Right atrium auricular region (tissue), 2 donors: ENCODE data around the gene KEAP1. TPM values are rescaled to one million over a fixed set of nuclear protein-coding genes. Genes with fewer than 3 reads are reported as not detected.
"Not testable (repeated sequence)": the region's sequence is repeated elsewhere in the genome, so short reads cannot be mapped to it uniquely, and the experiment has no call there.

Experiments used
- DNase-seq: peaks from one replicate; pipeline ENCODE4 v3.0.0-alpha.2; 2019; ENCODE audit warnings: low spot score
- H3K27ac ChIP-seq, 2 donors: fragments of 200-600 bp; sonication (generic); 1 replicate in 1 of 2; 2 replicates in 1 of 2; pipeline ENCODE4 v1.5.1; 2016 to 2019
- H3K27me3 ChIP-seq, 2 donors: fragments of 200-600 bp; sonication (generic); one replicate each; pipeline versions ENCODE4 v1.5.1 to v1.6.0; 2017 to 2019
- H3K36me3 ChIP-seq: fragments of 200-600 bp; sonication (generic); one replicate; pipeline ENCODE4 v1.5.1; 2016
- H3K4me1 ChIP-seq, 2 donors: fragments of 200-600 bp; sonication (generic); one replicate each; pipeline versions ENCODE4 v1.5.1 to v1.6.0; 2017 to 2019
- H3K4me3 ChIP-seq, 2 donors: fragments of 200-600 bp; sonication (generic); 1 replicate in 1 of 2; 2 replicates in 1 of 2; pipeline ENCODE4 v1.5.1; 2017 to 2019; ENCODE audit warnings: mild to moderate bottlenecking in 1 of 2, moderate library complexity in 1 of 2
- H3K9me3 ChIP-seq, 2 donors: fragments of 200-600 bp; sonication (generic); one replicate each; pipeline ENCODE4 v1.5.1; 2019
- total RNA-seq, 2 donors: library from RNA; depleted of rRNA; stranded (reverse); fragments of >200 nt; gene quantifications; one replicate each; pipeline ENCODE4 v1.1.0, GENCODE V29; 2016
- TF ChIP-seq, protein P1 (sequence below), 2 donors: fragments of 200-600 bp; sonication (generic); IDR thresholded peaks; one replicate each; pipeline ENCODE4 v1.5.1; 2019; ENCODE audit warnings: antibody characterized with exemption in 2 of 2

Gene KEAP1
- total RNA-seq, 2 donors from 2014 or later, result 52.1 to 64.9 TPM

DNA sequence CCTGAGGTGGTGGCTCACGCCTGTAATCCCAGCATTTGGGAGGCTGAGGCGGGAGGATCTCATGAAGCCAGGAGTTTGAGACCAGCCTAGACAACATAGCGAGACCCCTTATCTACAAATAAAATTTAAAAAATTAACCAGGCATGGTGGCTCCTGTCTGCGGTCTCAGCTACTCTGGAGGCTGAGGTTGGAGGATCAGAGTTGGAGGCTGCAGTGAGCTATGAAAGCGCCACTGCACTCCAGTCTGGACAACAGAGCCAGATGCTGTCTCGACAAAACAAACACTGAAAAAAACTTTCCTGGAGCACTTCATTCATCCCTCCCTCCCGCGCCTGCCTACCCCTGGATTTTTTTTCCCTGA lies 39.9 kb upstream of the KEAP1 start:
- no peak for DNase-seq
- H3K36me3 ChIP-seq, result peaks cover 11% of the 10 kb centered on the region
- no peaks in the 10 kb centered on the region for H3K9me3 ChIP-seq
- H3K4me1 ChIP-seq, result peaks cover 0 to 25% of the 10 kb centered on the region in 2 donors
- TF ChIP-seq, protein P1, sequence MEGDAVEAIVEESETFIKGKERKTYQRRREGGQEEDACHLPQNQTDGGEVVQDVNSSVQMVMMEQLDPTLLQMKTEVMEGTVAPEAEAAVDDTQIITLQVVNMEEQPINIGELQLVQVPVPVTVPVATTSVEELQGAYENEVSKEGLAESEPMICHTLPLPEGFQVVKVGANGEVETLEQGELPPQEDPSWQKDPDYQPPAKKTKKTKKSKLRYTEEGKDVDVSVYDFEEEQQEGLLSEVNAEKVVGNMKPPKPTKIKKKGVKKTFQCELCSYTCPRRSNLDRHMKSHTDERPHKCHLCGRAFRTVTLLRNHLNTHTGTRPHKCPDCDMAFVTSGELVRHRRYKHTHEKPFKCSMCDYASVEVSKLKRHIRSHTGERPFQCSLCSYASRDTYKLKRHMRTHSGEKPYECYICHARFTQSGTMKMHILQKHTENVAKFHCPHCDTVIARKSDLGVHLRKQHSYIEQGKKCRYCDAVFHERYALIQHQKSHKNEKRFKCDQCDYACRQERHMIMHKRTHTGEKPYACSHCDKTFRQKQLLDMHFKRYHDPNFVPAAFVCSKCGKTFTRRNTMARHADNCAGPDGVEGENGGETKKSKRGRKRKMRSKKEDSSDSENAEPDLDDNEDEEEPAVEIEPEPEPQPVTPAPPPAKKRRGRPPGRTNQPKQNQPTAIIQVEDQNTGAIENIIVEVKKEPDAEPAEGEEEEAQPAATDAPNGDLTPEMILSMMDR (IDR thresholded peaks at IDR 0.05), result no peak
- H3K27ac ChIP-seq, result peak overlapping the region in 1 of 2 donors; percentile 94
- no peaks in the 10 kb centered on the region for H3K27me3 ChIP-seq
- H3K4me3 ChIP-seq, result peak overlapping the region in 1 of 2 donors; percentile 100

DNA sequence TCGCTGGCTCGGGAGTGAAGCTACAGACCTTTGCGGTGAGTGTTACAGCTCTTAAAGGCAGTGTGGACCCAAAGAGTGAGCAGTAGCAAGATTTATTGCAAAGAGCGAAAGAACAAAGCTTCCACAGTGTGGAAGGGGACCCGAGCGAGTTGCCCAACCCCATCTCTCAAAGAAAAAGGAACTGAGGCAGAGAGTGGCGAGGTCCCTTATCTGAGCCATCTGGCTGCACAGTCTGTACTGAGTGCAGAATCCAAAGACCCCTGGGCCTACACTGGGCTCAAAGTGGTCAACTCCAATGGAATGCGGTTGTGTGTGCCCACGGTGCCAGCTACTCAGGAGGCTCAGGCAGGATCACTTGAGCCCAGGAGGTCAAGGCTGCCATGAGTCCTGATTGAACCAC lies 35.9 kb upstream of the KEAP1 start:
- H3K27ac ChIP-seq, DNase-seq, H3K36me3 ChIP-seq, H3K27me3 ChIP-seq, H3K9me3 ChIP-seq, H3K4me3 ChIP-seq, H3K4me1 ChIP-seq: not testable (repeated sequence)

DNA sequence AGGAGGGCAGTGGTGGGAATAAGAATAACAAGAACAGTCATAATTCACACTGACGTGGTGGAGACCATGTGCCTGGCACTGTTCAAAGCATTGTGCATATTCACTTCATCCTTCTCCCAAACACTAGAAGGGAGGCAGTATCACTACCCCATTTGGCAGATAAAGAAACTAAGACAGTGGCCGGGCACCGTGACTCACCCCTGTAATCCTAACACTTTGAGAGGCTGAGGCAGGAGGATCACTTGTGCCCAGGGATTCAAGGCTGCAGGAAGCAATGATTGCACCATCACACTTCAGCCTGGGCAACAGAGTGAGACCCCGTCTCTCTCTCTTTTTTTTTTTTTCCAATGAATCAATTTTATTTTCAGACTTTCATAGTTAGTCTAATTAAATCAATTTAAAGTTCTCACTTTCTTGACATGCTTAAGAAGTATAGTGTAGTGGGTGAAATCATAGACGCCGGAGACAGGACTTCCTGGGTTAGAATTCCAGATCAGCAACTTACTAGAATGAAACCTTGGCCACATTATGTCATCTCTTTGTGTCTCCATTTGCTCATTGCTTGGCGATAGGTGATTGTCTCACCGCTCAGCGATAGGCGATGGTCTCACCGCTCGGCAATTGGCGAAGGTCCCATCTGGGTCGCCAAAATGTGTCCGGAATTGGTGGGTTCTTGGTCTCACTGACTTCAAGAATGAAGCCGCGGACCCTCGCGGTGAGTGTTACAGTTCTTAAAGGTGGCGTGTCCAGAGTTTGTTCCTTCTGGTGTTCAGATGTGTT lies 35.2 kb upstream of the KEAP1 start:
- no peaks in the 10 kb centered on the region for H3K9me3 ChIP-seq
- no peaks in the 10 kb centered on the region for H3K27me3 ChIP-seq
- H3K4me3 ChIP-seq, result no peak overlapping the region
- no peak overlapping the region for H3K27ac ChIP-seq
- no peaks in the 10 kb centered on the region for H3K36me3 ChIP-seq
- peaks cover 0 to 4% of the 10 kb centered on the region in 2 donors for H3K4me1 ChIP-seq
- TF ChIP-seq, protein P1 (IDR thresholded peaks at IDR 0.05), result no peak
- DNase-seq, result no peak

DNA sequence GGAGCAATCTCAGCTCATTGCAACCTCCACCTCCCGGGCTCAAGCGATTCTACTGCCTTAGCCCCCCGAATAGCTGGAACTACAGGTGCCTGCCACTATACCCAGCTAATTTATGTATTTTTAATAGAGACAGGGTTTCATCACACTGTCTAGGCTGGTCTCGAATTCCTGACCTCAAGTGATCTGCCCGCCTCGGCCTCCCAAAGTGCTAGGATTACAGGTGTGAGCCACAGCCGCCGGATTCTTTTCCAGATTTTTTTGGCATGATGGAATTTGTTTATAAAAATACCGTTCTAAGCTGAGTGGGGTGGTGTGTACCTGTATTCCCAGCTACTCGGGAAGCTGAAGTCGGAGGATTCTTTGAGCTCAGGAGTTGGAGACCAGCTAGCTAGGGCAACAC lies 34.5 kb upstream of the KEAP1 start:
- H3K4me1 ChIP-seq, result no peaks in the 10 kb centered on the region
- no peak overlapping the region for H3K4me3 ChIP-seq
- no peaks in the 10 kb centered on the region for H3K27me3 ChIP-seq
- H3K9me3 ChIP-seq, result no peaks in the 10 kb centered on the region
- TF ChIP-seq, protein P1 (IDR thresholded peaks at IDR 0.05), result no peak
- no peak for DNase-seq
- H3K27ac ChIP-seq, result no peak overlapping the region
- H3K36me3 ChIP-seq, result no peaks in the 10 kb centered on the region

DNA sequence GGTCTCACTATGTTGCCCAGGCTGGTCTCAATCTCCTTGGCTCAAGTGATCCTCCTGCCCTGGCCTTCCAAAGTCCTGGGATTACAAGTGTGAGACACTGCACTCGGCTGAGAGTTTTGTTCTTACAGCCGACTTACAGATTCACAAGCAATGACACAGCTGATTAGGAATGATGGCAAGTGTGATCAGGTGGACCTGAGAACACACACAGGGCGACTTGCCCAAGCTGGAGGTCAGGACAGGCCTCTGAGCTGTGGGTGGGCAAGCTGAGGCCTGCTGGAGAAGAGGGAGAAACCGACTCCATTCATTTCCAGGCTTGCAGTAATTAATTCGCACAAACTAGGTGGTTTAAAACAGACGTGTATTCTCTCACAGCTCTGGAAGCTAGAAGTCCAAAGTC lies 32.5 kb upstream of the KEAP1 start:
- H3K27me3 ChIP-seq, result no peaks in the 10 kb centered on the region
- H3K9me3 ChIP-seq, result no peaks in the 10 kb centered on the region
- H3K36me3 ChIP-seq, result no peaks in the 10 kb centered on the region
- no peak overlapping the region for H3K27ac ChIP-seq
- no peak for DNase-seq
- no peaks in the 10 kb centered on the region for H3K4me1 ChIP-seq
- TF ChIP-seq, protein P1 (IDR thresholded peaks at IDR 0.05), result no peak
- H3K4me3 ChIP-seq, result no peak overlapping the region

DNA sequence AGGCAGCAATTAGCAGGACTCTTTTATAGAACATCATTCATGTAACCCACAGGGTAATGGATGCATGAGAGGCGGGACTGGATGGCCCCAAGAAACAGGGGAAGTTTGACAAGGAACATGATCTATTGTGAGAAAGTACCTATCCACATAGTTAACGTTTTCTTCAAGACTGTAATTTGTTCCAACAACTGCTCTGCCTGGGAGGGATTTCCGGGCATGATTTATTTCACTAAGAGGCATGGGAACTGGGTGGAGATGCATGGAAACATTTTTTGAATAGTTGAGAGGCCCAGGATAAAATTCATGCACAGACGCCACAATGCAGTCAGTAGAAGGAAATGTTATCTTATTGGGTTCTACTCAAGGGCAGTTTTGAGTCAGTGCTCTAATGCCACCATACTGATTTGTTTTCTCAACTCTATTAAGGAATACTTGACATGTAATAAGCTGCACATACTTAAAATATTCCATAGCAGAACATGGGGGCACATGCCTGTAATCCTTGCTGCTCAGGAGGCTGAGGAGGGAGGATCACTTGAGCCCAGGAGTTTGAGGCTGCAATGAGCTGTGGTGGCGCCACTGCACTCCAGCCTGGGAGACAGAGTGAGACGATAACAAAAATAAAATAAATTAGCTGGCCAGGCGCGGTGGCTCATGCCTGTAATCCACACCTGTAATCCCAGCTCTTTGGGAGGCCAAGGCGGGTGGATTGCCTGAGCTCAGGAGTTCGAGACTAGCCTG lies 30.7 kb upstream of the KEAP1 start:
- Histone ChIP-seq H3K27ac (peak overlapping the region in 1 of 2 donors; percentile 6), H3K4me1 (no peaks in the 10 kb centered on the region), H3K27me3 (no peaks in the 10 kb centered on the region), H3K4me3 (no peak overlapping the region), H3K9me3 (no peaks in the 10 kb centered on the region), H3K36me3 (no peaks in the 10 kb centered on the region)
- TF ChIP-seq, protein P1 (IDR thresholded peaks at IDR 0.05), result no peak
- no peak for DNase-seq
